Stomach smooth muscle (tissue), 2 donors: ENCODE measurements around the gene POLR2M.

Source experiments
- H3K27ac ChIP-seq: one replicate; pipeline ENCODE4 v1.7.0; 2013; ENCODE audit warnings: mild to moderate bottlenecking, low read length, inconsistent platforms
- H3K27me3 ChIP-seq, 2 donors: one replicate each; pipeline ENCODE4 v1.7.0; 2013; ENCODE audit warnings: low read length in 2 of 2; ENCODE audit not compliant: insufficient read depth in 2 of 2, control insufficient read depth in 1 of 2
- H3K36me3 ChIP-seq, 2 donors: one replicate each; pipeline ENCODE4 v1.7.0; 2013; ENCODE audit warnings: low read length in 2 of 2; ENCODE audit not compliant: control insufficient read depth in 2 of 2, insufficient read depth in 2 of 2
- H3K4me1 ChIP-seq: one replicate; pipeline ENCODE4 v1.7.0; 2013; ENCODE audit warnings: low read length; ENCODE audit not compliant: control insufficient read depth, insufficient read depth
- H3K4me3 ChIP-seq, 2 donors: one replicate each; pipeline ENCODE4 v1.7.0; 2013; ENCODE audit warnings: low read length in 2 of 2
- H3K9ac ChIP-seq, 2 donors: one replicate each; pipeline ENCODE4 v1.7.0; 2013; ENCODE audit warnings: low read length in 2 of 2, mild to moderate bottlenecking in 1 of 2
- H3K9me3 ChIP-seq, 2 donors: one replicate each; pipeline ENCODE4 v1.7.0; 2013; ENCODE audit warnings: low read length in 2 of 2; ENCODE audit not compliant: control insufficient read depth in 2 of 2
- donor health status: healthy.
- donor health status: Pancreatic carcinoma.

POLR2M gene

DNA sequence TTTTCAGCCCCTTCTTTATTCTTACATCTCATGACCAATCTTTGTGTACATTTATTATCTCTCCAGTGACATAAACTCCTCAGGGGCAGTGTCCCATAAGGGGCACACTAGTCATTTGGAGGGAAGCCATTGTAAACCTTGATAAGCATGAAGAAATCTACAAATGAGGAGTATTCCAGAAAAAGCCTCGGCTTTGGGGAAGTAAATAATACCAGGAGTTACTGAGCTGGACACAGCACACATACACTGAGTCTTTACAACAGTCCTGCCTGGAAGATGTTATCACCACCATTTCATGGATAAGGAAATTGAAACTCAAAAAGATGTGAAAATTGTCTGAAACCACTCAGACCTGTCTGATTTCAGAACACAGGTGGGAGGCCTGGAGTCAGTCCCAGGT, 15.4 kb upstream of the POLR2M start:
- Histone ChIP-seq H3K27ac (no peak overlapping the region), H3K4me1 (no peaks in the 10 kb centered on the region)

DNA sequence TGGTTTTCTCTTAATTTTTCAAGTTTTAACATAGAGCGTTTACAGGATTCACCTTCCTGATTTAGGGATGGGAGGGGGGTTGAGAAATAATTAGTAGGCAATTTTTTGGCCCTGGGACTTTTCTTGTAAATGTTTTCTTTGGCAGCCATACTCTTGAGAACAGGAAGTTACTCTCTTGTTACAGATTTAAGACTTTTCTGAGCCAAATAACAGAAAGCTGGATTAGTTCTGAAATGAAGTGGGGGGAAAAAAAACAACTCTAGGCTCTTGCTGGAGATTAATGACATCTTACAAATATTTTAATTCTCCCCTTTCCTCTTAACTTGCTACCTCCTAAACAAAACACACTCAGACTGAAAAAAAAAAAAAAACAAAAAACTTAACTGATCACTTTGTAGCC, 13.8 kb upstream of the POLR2M start:
- Histone ChIP-seq H3K9ac (no peak overlapping the region), H3K9me3 (no peaks in the 10 kb centered on the region), H3K4me3 (no peak overlapping the region), H3K4me1 (no peaks in the 10 kb centered on the region), H3K27me3 (no peaks in the 10 kb centered on the region), H3K27ac (no peak overlapping the region), H3K36me3 (no peaks in the 10 kb centered on the region)

More for the DNA sequence above, 15.4 kb upstream of the POLR2M start:
- Histone ChIP-seq H3K36me3 (no peaks in the 10 kb centered on the region), H3K4me3 (no peak overlapping the region), H3K27me3 (no peaks in the 10 kb centered on the region), H3K9me3 (no peaks in the 10 kb centered on the region), H3K9ac (no peak overlapping the region)

DNA sequence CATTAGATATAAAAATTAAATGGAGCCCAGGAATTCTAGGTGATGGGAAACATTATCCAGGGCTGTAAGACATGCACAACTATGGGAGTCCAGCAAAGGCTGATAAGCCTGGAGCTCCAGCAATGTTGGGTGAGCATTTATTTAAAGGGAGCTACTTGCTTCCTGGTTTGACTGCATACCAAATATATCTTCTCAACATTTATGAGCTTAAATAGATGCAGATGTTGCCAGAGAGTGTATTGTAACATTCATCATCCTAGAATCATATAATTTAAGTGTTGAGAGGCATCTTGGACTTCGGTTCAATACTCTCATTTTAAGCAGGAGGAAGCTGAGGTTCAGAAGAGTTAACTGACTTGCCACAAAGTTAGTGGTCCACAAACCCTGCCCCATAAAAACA, 12.2 kb upstream of the POLR2M start:
- H3K27me3 ChIP-seq = no peaks in the 10 kb centered on the region
- H3K9ac ChIP-seq = no peak overlapping the region
- no peaks in the 10 kb centered on the region for H3K4me1 ChIP-seq
- no peak overlapping the region for H3K27ac ChIP-seq
- no peak overlapping the region for H3K4me3 ChIP-seq
- no peaks in the 10 kb centered on the region for H3K9me3 ChIP-seq
- no peaks in the 10 kb centered on the region for H3K36me3 ChIP-seq

DNA sequence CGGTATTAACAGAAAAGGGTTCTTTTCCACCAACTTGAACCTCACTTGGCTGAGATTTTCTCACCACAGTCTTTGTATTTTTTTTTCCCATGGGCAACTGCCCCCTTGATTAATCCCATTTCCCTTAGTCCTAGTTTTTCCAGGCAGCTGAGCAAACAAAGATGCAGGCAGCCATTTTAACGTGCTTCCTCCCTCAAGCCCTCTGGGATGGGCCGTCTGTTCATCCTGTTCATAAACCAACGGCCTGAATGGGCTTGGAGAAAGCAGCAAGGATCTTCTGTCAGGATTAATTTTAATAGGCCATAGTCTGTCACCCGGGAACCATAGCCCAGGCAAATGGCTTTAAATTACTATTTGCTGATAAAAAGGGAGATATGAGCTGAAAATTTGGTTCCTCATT, 10.4 kb upstream of the POLR2M start:
- Histone ChIP-seq H3K27me3 (no peaks in the 10 kb centered on the region), H3K4me1 (no peaks in the 10 kb centered on the region), H3K9me3 (no peaks in the 10 kb centered on the region), H3K9ac (no peak overlapping the region), H3K27ac (no peak overlapping the region), H3K4me3 (no peak overlapping the region), H3K36me3 (no peaks in the 10 kb centered on the region)

DNA sequence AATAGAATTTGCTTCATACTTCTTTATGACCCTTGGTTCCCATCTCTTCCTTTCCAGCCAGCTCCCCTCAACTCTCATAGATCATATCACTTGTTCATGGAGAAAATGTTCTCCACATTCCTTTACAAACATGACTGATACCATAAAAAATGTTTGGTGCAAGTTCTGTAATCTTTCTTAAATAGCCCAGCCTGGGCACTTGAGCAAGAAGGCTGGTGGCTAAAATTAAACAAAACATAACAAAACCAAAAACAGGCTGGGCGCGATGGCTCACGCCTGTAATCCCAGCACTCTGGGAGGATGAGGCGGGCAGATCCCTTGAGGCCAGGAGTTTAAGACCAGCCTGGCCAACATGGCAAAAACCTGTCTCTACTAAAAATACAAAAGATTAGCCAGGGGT, 8.9 kb upstream of the POLR2M start:
- Histone ChIP-seq H3K36me3 (no peaks in the 10 kb centered on the region), H3K4me3 (no peak overlapping the region), H3K4me1 (no peaks in the 10 kb centered on the region), H3K9me3 (no peaks in the 10 kb centered on the region), H3K9ac (no peak overlapping the region), H3K27me3 (no peaks in the 10 kb centered on the region), H3K27ac (no peak overlapping the region)

DNA sequence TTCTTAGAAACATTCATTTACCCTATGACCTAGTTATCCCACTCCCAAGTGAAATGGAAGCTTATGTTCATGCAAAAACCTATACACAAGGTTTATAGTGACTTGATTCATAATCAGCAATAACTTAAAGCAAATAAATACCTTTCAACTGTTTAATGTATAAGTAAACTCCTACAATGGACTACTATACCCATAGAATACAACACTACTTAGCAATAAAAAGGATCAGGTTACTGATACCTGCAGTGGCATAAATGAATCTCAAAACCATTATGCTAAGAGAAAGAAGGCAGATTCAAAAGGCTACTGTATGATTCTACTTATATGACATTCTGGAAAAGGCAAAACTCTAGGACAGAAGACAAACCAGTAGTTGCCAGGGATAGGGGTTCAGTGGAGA, 8.3 kb upstream of the POLR2M start:
- Histone ChIP-seq H3K27me3 (no peaks in the 10 kb centered on the region), H3K9me3 (no peaks in the 10 kb centered on the region), H3K4me3 (no peak overlapping the region), H3K27ac (no peak overlapping the region), H3K9ac (no peak overlapping the region), H3K4me1 (no peaks in the 10 kb centered on the region), H3K36me3 (no peaks in the 10 kb centered on the region)

DNA sequence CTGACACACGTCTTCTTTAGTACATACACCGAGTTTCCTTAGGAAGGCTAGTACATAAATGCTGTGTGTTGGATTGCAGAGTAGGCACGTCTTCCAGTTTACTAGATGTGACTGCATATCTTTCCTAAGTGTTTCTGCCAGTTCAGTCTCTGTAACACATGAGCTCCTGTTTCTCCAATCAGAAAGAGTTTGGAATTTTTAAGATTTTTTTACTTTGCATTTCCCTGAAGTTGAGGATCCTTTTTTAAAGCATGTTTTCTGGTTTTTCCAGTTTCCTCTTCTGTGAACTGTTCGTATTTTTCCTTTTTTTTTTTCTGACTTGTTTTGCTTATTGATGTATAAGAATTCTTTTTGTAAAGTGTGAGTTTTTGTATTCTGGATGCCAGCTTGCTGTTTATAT, 7.5 kb upstream of the POLR2M start:
- Histone ChIP-seq H3K9ac (no peak overlapping the region), H3K27ac (no peak overlapping the region), H3K27me3 (no peaks in the 10 kb centered on the region), H3K36me3 (no peaks in the 10 kb centered on the region), H3K4me3 (no peak overlapping the region), H3K9me3 (no peaks in the 10 kb centered on the region), H3K4me1 (no peaks in the 10 kb centered on the region)

DNA sequence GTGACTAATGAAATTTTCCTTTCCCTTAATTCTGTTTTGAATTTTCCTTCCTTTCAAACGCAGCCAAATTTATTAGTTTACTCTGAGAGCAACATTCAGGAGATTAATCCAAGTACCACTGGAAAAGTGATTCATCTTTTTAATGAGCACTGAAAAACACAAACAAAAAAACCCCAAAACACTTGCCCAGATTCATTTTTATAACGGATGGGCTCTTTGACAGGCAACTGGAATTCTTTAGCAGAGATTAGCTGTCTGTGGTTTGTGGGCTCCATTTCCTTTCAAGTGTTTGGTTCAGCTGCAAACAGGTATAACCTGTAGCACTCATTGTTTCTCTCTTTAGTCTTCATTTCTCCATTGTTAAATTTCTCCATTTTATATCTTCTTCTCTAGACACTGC, 3.1 kb upstream of the POLR2M start:
- Histone ChIP-seq H3K27me3 (no peaks in the 10 kb centered on the region), H3K27ac (no peak overlapping the region), H3K9me3 (no peaks in the 10 kb centered on the region), H3K4me1 (peaks cover 6% of the 10 kb centered on the region), H3K9ac (no peak overlapping the region), H3K36me3 (no peaks in the 10 kb centered on the region), H3K4me3 (no peak overlapping the region)

DNA sequence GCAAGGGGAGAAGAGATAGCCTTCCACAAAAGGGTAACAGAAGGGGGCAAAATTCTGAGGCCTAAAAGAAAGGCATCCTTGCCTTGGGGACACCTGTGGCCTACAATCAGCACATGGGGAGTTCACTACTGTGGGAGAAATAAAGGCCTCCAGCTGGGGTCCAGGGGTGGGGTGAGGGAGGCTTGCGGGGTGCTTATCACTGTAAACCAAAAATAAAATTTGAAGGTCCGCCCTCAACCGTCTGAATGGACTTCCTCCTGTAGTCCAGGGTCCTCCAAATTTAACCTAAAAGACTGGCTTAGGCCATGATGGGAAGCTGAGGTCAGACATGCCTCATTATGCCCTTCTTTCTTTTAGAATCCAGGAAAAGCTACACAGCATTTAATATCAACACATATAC, 2.1 kb upstream of the POLR2M start:
- Histone ChIP-seq H3K27ac (no peak overlapping the region), H3K9me3 (no peaks in the 10 kb centered on the region), H3K9ac (no peak overlapping the region), H3K4me3 (no peak overlapping the region), H3K4me1 (peaks cover 15% of the 10 kb centered on the region), H3K36me3 (peaks cover 0 to 7% of the 10 kb centered on the region in 2 donors), H3K27me3 (no peaks in the 10 kb centered on the region)

DNA sequence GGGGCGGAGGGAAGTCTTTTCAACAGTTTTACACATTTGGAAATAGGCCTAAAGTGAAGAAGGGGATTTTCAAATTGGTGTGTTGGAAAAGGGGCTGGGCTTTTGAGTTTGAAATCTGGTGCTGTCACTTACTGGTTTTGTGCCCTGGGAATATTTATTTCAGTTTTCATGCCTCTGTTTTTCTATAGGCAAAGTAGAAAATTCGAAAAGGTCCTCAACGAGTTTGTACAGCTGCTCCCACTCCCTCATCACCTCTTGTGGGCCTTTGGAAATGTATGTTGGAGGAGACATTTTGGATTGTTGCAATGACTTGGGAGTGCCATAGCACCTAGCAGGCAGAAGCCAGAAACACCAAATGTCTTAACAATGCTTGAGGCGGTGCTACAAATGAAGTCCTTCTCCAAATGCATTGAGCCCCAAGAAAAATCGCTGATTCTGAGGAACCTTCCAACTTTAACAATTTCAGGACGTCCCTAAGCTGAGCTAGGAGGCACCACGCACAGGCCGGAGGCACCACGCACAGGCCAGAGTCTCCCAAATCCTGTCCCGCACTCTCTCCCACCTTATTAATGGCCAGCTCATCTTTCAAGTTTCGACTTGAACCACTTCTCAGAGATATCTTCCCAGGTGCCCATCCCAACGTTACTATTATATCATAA, 639 bp upstream of the POLR2M start:
- Histone ChIP-seq H3K36me3 (peaks cover 3 to 20% of the 10 kb centered on the region in 2 donors), H3K9ac (peak overlapping the region; percentile 68 to 97), H3K4me3 (peak overlapping the region; percentile 96 to 99), H3K9me3 (no peaks in the 10 kb centered on the region), H3K4me1 (peaks cover 21% of the 10 kb centered on the region), H3K27me3 (no peaks in the 10 kb centered on the region), H3K27ac (peak overlapping the region; percentile 95)

DNA sequence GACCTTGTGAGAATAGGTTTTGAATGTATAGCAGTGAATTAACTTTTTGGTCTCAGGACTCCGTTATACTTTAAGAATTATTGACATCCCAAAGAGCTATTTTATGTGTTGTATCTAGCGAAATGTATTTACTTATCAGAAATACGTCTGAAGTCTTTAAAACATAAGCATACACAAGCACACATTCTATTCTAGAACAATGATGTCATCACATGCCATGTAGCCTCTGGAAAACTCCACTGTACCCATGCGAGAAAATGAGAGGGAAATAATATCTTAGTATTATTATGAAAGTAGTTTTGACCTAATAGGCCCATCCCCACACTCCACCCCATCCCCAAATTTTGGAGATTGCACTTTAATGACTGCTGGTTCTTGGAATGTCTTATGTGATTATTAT, 1.5 kb downstream of the POLR2M start:
- Histone ChIP-seq H3K4me1 (peaks cover 21% of the 10 kb centered on the region), H3K4me3 (peak overlapping the region; percentile 96 to 99), H3K9me3 (no peaks in the 10 kb centered on the region), H3K9ac (peak overlapping the region; percentile 95 to 97), H3K36me3 (peaks cover 18 to 38% of the 10 kb centered on the region in 2 donors), H3K27ac (no peak overlapping the region), H3K27me3 (no peaks in the 10 kb centered on the region)
